Measurements from ENCODE around the gene KLHL7. TPM values are rescaled to one million over a fixed set of nuclear protein-coding genes. Genes with fewer than 3 reads are reported as not detected.

The KLHL7 gene
- polyA plus RNA-seq, 2 of the 4 experiments (the other 2 are of a cell fraction), result 23.3 to 45.4 TPM

DNA sequence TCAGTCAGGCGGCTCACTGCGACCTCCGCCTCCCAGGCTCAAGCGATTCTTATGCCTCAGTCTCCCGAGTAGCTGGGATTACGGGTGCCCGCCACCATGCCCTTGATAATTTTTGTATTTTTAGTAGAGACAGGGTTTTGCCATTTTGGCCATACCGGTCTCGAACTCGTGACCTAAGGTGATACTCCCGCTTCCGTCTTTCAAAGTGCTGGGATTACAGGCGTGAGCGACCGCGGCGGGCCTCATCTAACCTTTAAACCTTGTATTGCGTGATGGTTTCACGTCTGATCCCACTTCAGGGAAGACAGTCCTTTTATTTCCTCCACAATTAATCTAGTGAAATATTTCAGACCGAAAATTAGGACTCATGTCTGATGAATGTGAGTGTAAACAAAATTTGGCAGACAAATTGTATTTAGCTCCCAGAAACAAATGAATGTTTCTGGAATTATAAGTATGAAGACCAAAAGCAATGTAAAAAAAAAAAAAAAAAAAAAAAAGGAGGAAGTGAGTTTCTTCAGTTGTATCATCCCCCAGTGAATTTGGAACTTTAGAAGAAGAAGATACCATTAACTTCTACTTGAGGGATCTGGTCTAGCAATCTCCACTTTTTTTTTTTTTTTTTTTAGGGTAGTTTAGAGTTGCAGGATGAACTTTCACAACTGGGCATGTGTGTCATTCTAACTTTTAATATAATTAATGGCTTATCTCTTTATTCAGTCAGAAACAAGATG is 77.9 kb downstream of the KLHL7 start:
- ChIA-PET POLR2A (interaction anchor here (0.6 to 1.2 kb wide), 3 partner anchors 16 to 510 kb away, joined by 3 to 8 read pairs (median 3); no protein-coding TSS in a partner anchor), CTCF (interaction anchor here (0.7 to 1.7 kb wide), 5 partner anchors 9 to 59 kb away, joined by 4 to 9 read pairs (median 4); no protein-coding TSS in a partner anchor)
- DNase-seq (ENCODE audit: low read depth in 1 of 2, low spot score in 1 of 2), result no peak
- FAIRE-seq, result no peak
- Histone ChIP-seq H3K4me1 (peaks cover 23% of the 10 kb centered on the region), H3K9me3 (no peaks in the 10 kb centered on the region), H3K4me3 (peak overlapping the region; percentile 94), H3K27ac (peak overlapping the region; percentile 91 to 97; a peak in 4 of 6 replicates), H3K4me2 (peak overlapping the region; percentile 96)
- 84% methylated on average over 20 of the region's 20 CpGs for WGBS (ENCODE audit: missing lambda C conversion rate)
- TF ChIP-seq, protein P1, sequence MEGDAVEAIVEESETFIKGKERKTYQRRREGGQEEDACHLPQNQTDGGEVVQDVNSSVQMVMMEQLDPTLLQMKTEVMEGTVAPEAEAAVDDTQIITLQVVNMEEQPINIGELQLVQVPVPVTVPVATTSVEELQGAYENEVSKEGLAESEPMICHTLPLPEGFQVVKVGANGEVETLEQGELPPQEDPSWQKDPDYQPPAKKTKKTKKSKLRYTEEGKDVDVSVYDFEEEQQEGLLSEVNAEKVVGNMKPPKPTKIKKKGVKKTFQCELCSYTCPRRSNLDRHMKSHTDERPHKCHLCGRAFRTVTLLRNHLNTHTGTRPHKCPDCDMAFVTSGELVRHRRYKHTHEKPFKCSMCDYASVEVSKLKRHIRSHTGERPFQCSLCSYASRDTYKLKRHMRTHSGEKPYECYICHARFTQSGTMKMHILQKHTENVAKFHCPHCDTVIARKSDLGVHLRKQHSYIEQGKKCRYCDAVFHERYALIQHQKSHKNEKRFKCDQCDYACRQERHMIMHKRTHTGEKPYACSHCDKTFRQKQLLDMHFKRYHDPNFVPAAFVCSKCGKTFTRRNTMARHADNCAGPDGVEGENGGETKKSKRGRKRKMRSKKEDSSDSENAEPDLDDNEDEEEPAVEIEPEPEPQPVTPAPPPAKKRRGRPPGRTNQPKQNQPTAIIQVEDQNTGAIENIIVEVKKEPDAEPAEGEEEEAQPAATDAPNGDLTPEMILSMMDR (IDR thresholded peaks at IDR 0.05), result no peak
- TF ChIP-seq CEBPB (IDR thresholded peaks at IDR 0.05) (no peak), HES2 (IDR thresholded peaks at IDR 0.05) (no peak), ZC3H11A (IDR thresholded peaks at IDR 0.05) (no peak), POLR2A (IDR thresholded peaks at IDR 0.05; ENCODE audit: low read length) (no peak), BHLHE40 (IDR thresholded peaks at IDR 0.05; ENCODE audit: low read depth, low read length) (no peak)
- no peak for ATAC-seq

GRCh38 chr7:23184291-23184690 is 78.7 kb downstream of the KLHL7 start:
- peaks cover 23% of the 10 kb centered on the region for H3K4me1 ChIP-seq
- H3K4me2 ChIP-seq, result peak overlapping the region; percentile 96
- ChIA-PET POLR2A (interaction anchor here (0.6 to 1.0 kb wide), 4 partner anchors 8 to 359 kb away, joined by 3 to 17 read pairs (median 6); partner anchors contain the start of gene KLHL7), CTCF (interaction anchor here (1.0 to 1.7 kb wide), 9 partner anchors 8 to 78 kb away, joined by 3 to 9 read pairs (median 5); partner anchors contain the start of gene KLHL7)
- peak; percentile 16 for TF ChIP-seq MAFK (IDR thresholded peaks at IDR 0.05; ENCODE audit: partially characterized antibody)
- TF ChIP-seq ZFP36 (IDR thresholded peaks at IDR 0.05; ENCODE audit: borderline replicate concordance, partially characterized antibody), result no peak
- ATAC-seq (no peak), DNase-seq (ENCODE audit: low read depth in 1 of 2, low spot score in 1 of 2) (no peak), FAIRE-seq (no peak)
- no peak overlapping the region for H3K4me3 ChIP-seq
- WGBS (ENCODE audit: missing lambda C conversion rate), result 88% methylated on average over 1 of the region's 1 CpG
- no peak overlapping the region for H3K27ac ChIP-seq
- H3K9me3 ChIP-seq, result no peaks in the 10 kb centered on the region

DNA sequence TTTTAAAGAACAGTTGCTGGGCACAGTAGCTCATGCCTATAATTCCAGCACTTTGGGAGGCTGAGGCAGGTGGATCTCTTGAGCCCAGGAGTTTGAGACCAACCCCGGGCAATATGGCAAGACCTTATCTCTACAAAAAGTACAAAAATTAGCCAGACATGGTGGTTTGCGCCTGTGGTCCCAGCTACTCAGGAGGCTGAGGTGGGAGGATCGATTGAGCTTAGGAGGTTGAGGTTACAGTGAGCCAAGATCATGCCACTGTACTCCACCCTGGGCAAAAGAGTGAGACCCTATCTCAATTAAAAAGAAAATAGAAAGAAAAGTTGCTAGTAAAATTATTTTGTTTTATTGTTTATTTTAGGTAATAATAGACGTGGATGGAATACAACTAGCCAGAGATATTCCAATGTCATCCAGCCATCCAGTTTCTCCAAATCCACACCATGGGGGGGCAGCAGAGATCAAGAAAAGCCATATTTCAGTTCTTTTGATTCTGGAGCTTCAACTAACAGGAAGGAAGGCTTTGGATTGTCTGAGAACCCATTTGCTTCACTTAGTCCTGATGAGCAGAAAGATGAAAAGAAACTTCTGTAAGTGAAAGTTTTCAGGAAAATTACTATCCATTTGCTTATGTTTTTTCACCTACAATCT is 79.2 kb downstream of the KLHL7 start:
- no peak overlapping the region for H3K4me3 ChIP-seq
- H3K4me1 ChIP-seq, result peaks cover 23% of the 10 kb centered on the region
- CTCF ChIA-PET, result interaction anchor here (0.6 to 1.7 kb wide), 17 partner anchors 8 to 88 kb away, joined by 3 to 9 read pairs (median 4); partner anchors contain the start of gene KLHL7
- H3K9me3 ChIP-seq, result no peaks in the 10 kb centered on the region
- DNase-seq (ENCODE audit: low read depth in 1 of 2, low spot score in 1 of 2) (peak; percentile 22 to 61), ATAC-seq (no peak), FAIRE-seq (no peak)
- peak overlapping the region; percentile 96; the same call in 2 of the 3 replicates for H3K4me2 ChIP-seq
- no peak for TF ChIP-seq HOXB5 (CRISPR knock-in tag; IDR thresholded peaks at IDR 0.05)
- TF ChIP-seq RAD21 (conservative IDR thresholded peaks at IDR 0.05 in 1 of 2, IDR thresholded peaks at IDR 0.05 in 1 of 2), result peak; percentile 52 to 63
- peak; percentile 33; the same call in 2 of the 3 replicates for TF ChIP-seq SMC3 (IDR thresholded peaks at IDR 0.05)
- TF ChIP-seq, protein P1 (IDR thresholded peaks at IDR 0.05), result peak; percentile 51
- no peak overlapping the region for H3K27ac ChIP-seq
- POLR2A ChIA-PET, result interaction anchor here (0.6 to 1.0 kb wide), 4 partner anchors 8 to 88 kb away, joined by 3 to 17 read pairs (median 3); partner anchors contain the start of gene KLHL7
- WGBS (ENCODE audit: missing lambda C conversion rate), result 65% methylated on average over 4 of the region's 4 CpGs

- 29% methylated on average over 1 of the region's 1 CpG for WGBS (ENCODE audit: missing lambda C conversion rate)
- ATAC-seq (no peak), FAIRE-seq (no peak), DNase-seq (ENCODE audit: low read depth in 1 of 2, low spot score in 1 of 2) (no peak)
- no peaks in the 10 kb centered on the region for H3K9me3 ChIP-seq
- peaks cover 21% of the 10 kb centered on the region for H3K4me1 ChIP-seq
- TF ChIP-seq RARB (CRISPR knock-in tag; IDR thresholded peaks at IDR 0.05) (no peak), RNF2 (IDR thresholded peaks at IDR 0.05; ENCODE audit: borderline replicate concordance, low read depth) (no peak), HOXA7 (CRISPR knock-in tag; IDR thresholded peaks at IDR 0.05) (no peak), HMGXB4 (CRISPR knock-in tag; IDR thresholded peaks at IDR 0.05; ENCODE audit: borderline replicate concordance) (no peak), HEYL (CRISPR knock-in tag; IDR thresholded peaks at IDR 0.05) (no peak), HES2 (IDR thresholded peaks at IDR 0.05) (no peak), BHLHE40 (IDR thresholded peaks at IDR 0.05; ENCODE audit: low read depth, low read length) (no peak), NR3C1 (IDR thresholded peaks at IDR 0.05) (no peak), MAFK (IDR thresholded peaks at IDR 0.05; ENCODE audit: partially characterized antibody) (no peak)
- TF ChIP-seq, protein P2, sequence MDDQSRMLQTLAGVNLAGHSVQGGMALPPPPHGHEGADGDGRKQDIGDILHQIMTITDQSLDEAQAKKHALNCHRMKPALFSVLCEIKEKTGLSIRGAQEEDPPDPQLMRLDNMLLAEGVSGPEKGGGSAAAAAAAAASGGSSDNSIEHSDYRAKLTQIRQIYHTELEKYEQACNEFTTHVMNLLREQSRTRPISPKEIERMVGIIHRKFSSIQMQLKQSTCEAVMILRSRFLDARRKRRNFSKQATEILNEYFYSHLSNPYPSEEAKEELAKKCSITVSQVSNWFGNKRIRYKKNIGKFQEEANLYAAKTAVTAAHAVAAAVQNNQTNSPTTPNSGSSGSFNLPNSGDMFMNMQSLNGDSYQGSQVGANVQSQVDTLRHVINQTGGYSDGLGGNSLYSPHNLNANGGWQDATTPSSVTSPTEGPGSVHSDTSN (IDR thresholded peaks at IDR 0.05), result no peak
- H3K4me3 ChIP-seq, result no peak overlapping the region
- ChIA-PET CTCF (interaction anchor here (1.3 kb wide), 1 partner anchor 37 kb away, joined by 4 read pairs; no protein-coding TSS in a partner anchor), POLR2A (no interaction called here)
- no peak overlapping the region for H3K4me2 ChIP-seq
- H3K27ac ChIP-seq, result no peak overlapping the region
Observed at GRCh38 chr7:23185980-23186379, 80.4 kb downstream of the KLHL7 start.
